Endothelial cell of umbilical vein (primary cell): ENCODE results near the gene KIAA1671.

Experiments
- CTCF ChIP-seq, 2 donors: IDR thresholded peaks; 1 replicate in 1 of 2; 2 replicates in 1 of 2; pipeline ENCODE4 v1.5.1; 2011; ENCODE audit warnings: low read length in 2 of 2, mild to moderate bottlenecking in 2 of 2, moderate library complexity in 2 of 2, control low read depth in 1 of 2, inconsistent platforms in 1 of 2, low read depth in 1 of 2; ENCODE audit not compliant: insufficient read depth in 1 of 2; ENCODE audit errors: extremely low read depth in 1 of 2
- JUN ChIP-seq: IDR thresholded peaks from 2 replicates; pipeline ENCODE4 v1.6.1; 2011; ENCODE audit warnings: borderline replicate concordance, low read depth; ENCODE audit not compliant: insufficient read length, insufficient read depth
- POLR2A ChIP-seq: IDR thresholded peaks from 2 replicates; pipeline ENCODE4 v1.6.1; 2012; ENCODE audit warnings: low read depth, mild to moderate bottlenecking, control low read depth, low read length
- POLR2AphosphoS5 ChIP-seq: IDR thresholded peaks from 2 replicates; pipeline ENCODE4 v1.6.1; 2012; ENCODE audit warnings: low read depth, mild to moderate bottlenecking, control low read depth, low read length, moderate library complexity; ENCODE audit not compliant: insufficient read depth

DNA sequence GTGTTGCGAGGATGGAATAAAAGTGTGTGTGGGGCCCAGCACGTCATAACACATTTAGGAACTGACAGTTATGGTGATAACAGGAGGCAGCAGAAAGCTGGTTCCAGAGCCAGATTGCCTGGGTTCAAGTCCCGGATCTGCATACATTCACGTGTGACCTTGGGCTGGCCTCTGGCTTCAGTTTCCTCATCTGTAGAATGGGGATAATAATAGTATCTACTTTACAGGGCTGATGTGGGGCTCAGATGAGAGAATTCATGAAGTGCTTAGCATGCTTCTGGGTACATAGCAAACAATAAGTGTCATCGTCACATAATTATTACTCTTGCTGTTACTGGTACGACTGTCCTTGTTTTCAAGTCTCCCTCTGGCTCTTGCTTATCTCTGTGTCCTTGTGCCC is 97.3 kb downstream of the KIAA1671 start:
- no peak for TF ChIP-seq CTCF (IDR thresholded peaks at IDR 0.05; ENCODE audit: extremely low read depth in 1 of 2, insufficient read depth in 1 of 2, low read depth in 1 of 2, low read length in 2 of 2)
- TF ChIP-seq POLR2AphosphoS5: no peak
- no peak for TF ChIP-seq POLR2A
- TF ChIP-seq JUN: no peak
